Measurements from ENCODE around the gene TFDP1.

The TFDP1 gene

DNA sequence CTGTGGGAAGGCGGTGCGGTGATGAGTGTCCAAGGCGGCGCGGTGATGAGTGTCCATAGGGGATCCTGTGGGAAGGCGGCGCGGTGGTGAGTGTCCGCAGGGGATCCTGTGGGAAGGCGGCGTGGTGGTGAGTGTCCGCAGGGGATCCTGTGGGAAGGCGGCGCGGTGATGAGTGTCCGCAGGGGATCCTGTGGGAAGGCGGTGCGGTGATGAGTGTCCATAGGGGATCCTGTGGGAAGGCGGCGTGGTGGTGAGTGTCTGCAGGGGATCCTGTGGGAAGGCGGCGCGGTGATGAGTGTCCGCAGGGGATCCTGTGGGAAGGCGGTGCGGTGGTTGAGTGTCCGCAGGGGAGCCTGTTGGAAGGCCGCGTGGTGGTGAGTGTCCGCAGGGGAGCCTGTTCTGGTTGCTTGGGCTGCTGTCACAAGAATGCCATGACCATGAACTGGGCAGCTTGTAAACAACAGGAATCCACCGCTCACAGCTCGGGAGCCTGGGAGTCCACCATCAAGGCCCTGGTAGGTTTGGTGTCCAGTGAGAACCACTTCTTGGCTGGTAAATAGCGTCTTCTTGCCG lies 21.4 kb downstream of the TFDP1 start:
- no peaks in the 10 kb centered on the region for H3K27me3 ChIP-seq (ENCODE audit: control insufficient read depth, insufficient read depth, low read length)
- H3K9me3 ChIP-seq (ENCODE audit: control insufficient read depth, insufficient read depth, low read length): no peaks in the 10 kb centered on the region
- no peak overlapping the region for H3K4me3 ChIP-seq (ENCODE audit: low read length)
- peaks cover 8% of the 10 kb centered on the region for H3K36me3 ChIP-seq (ENCODE audit: control insufficient read depth, insufficient read depth, low read length)
- no peak overlapping the region for H3K27ac ChIP-seq (ENCODE audit: low read length)
- no peak for DNase-seq (ENCODE audit: low read depth, low spot score)
- WGBS (ENCODE audit: insufficient coverage, insufficient read length): no CpG with 5 or more reads among the region's 34 CpGs
- peaks cover 1% of the 10 kb centered on the region; the same call in 1 of the 2 replicates for H3K4me1 ChIP-seq (ENCODE audit: control insufficient read depth, insufficient read depth, low read length)

DNA sequence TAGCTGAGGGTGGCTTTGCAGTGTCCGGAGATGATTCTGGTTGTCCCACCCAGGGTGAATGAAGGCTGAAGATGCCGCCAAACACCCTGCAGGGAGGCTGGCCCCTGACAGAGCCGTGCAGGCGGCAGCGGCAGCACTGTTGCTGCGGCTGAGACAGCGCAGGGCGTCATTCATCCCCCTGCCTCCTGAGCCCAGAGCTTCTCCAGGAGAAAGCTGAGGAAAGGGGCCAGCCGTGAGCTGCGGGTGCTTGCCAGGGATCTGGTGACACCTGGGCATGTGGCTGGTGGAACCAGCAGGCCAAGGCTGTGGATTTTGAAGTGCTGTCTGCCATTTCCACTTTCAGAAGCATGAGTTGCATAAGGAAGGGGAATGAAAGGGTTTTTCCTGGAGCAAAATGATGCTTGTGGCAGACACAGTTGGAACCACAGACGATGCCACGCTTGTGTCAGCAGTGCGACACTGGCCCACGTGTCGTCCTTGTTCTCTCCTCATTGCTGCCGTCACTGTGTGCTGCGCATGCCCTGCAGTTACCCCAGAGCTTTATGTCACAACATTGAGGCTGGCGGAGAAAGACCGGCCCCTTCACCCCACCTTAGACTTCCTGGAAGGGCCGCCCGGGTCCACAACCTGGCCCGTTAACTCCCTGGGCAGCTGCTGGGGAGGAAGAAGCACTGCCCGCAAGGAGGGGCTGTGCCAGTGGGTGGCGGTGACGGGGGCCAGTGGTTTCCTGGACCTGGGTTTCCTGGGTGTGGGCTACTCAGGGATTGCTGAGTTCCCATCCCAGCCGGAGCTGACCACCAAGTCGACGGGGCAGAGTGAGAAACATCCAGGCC lies 22.7 kb downstream of the TFDP1 start:
- H3K27ac ChIP-seq (ENCODE audit: low read length): no peak overlapping the region
- no peaks in the 10 kb centered on the region for H3K9me3 ChIP-seq (ENCODE audit: control insufficient read depth, insufficient read depth, low read length)
- no peak overlapping the region for H3K4me3 ChIP-seq (ENCODE audit: low read length)
- DNase-seq (ENCODE audit: low read depth, low spot score): no peak
- peaks cover 1% of the 10 kb centered on the region; the same call in 1 of the 2 replicates for H3K4me1 ChIP-seq (ENCODE audit: control insufficient read depth, insufficient read depth, low read length)
- peaks cover 8% of the 10 kb centered on the region for H3K36me3 ChIP-seq (ENCODE audit: control insufficient read depth, insufficient read depth, low read length)
- WGBS (ENCODE audit: insufficient coverage, insufficient read length): no CpG with 5 or more reads among the region's 28 CpGs
- no peaks in the 10 kb centered on the region for H3K27me3 ChIP-seq (ENCODE audit: control insufficient read depth, insufficient read depth, low read length)

DNA sequence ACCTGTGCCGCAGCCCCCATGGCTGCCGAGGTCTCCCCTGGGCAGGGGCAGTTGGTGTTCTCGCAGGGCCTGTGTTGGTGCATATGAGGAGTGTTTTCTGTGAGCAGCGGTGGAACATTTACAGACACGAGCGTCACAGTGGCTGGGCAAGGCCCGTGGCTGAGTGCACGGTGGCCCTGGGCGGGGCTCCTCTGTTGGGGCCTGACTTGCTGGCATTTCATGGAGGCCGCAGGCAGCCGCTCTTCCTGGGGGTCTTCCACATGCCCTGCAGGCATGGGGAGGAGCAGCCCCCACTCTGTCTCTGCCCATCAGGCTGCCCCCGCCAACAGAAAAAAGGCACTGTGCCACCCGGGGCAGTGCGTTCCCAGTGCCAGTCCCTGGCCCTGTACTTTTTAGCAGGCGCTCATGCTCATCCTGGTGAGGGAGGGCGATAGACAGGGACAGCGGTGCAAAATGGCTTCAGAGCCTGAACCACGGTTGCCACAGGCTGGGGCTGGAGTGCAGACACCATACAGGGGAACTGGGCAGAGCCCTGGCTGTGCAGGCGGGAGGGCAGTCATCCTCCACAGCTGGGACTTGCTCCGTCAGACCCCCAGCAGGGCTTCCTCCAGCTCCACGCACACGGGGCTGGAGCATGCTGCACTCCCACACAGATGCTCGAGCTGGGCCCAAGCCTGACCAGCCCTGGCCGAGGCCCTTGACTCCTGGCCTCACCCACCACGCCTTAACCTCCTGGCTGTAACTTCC lies 23.5 kb downstream of the TFDP1 start:
- Histone ChIP-seq H3K4me3 (ENCODE audit: low read length) (no peak overlapping the region), H3K36me3 (ENCODE audit: control insufficient read depth, insufficient read depth, low read length) (peaks cover 8% of the 10 kb centered on the region), H3K27ac (ENCODE audit: low read length) (no peak overlapping the region), H3K4me1 (ENCODE audit: control insufficient read depth, insufficient read depth, low read length) (no peaks in the 10 kb centered on the region), H3K9me3 (ENCODE audit: control insufficient read depth, insufficient read depth, low read length) (no peaks in the 10 kb centered on the region), H3K27me3 (ENCODE audit: control insufficient read depth, insufficient read depth, low read length) (no peaks in the 10 kb centered on the region)
- WGBS (ENCODE audit: insufficient coverage, insufficient read length): no CpG with 5 or more reads among the region's 25 CpGs
- DNase-seq (ENCODE audit: low read depth, low spot score): no peak

GRCh38 chr13:113608967-113609533 lies 24.5 kb downstream of the TFDP1 start:
- Histone ChIP-seq H3K27ac (ENCODE audit: low read length) (no peak overlapping the region), H3K9me3 (ENCODE audit: control insufficient read depth, insufficient read depth, low read length) (no peaks in the 10 kb centered on the region), H3K27me3 (ENCODE audit: control insufficient read depth, insufficient read depth, low read length) (no peaks in the 10 kb centered on the region), H3K36me3 (ENCODE audit: control insufficient read depth, insufficient read depth, low read length) (peaks cover 13% of the 10 kb centered on the region), H3K4me3 (ENCODE audit: low read length) (no peak overlapping the region), H3K4me1 (ENCODE audit: control insufficient read depth, insufficient read depth, low read length) (no peaks in the 10 kb centered on the region)
- WGBS (ENCODE audit: insufficient coverage, insufficient read length): no CpG with 5 or more reads among the region's 22 CpGs
- DNase-seq (ENCODE audit: low read depth, low spot score): no peak

DNA sequence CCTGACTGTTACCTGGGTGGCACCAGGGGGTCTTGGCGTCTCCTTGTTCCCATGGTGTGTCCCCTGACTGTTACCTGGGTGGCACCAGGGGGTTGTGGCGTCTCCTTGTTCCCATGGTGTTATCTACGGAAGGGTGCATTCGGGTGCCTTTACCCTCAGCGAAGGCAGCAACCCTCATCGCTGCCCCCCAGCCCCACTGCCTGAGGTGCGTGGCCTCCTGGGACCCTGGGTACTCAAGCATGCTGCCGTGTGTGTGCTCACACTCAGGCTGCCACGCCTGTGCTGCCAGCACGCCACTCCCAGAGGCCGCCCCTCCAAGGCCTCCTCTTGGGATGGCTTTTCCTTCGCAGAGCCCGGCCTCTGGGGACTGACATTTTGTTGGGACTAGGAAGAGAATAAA lies 25.1 kb downstream of the TFDP1 start:
- Histone ChIP-seq H3K36me3 (ENCODE audit: control insufficient read depth, insufficient read depth, low read length) (peaks cover 13% of the 10 kb centered on the region), H3K27me3 (ENCODE audit: control insufficient read depth, insufficient read depth, low read length) (no peaks in the 10 kb centered on the region), H3K4me3 (ENCODE audit: low read length) (no peak overlapping the region), H3K9me3 (ENCODE audit: control insufficient read depth, insufficient read depth, low read length) (no peaks in the 10 kb centered on the region), H3K4me1 (ENCODE audit: control insufficient read depth, insufficient read depth, low read length) (no peaks in the 10 kb centered on the region), H3K27ac (ENCODE audit: low read length) (no peak overlapping the region)
- no peak for DNase-seq (ENCODE audit: low read depth, low spot score)
- WGBS (ENCODE audit: insufficient coverage, insufficient read length): no CpG with 5 or more reads among the region's 13 CpGs

DNA sequence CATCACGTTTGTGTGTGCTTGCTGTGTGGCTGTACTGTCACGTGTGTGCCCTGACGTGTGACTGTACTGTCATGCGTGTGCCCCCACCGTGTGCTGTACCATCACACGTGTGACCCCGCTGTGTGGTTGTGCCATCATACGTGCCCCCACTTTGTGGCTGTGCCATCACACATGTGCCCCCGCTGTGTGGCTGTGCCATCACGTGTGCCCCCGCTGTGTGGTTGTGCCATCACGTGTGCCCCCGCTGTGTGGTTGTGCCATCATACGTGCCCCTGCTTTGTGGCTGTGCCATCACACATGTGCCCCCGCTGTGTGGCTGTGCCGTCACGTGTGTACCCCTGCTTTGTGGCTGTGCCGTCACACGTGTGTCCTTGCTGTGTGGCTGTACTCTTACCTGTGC lies 25.7 kb downstream of the TFDP1 start:
- peaks cover 13% of the 10 kb centered on the region for H3K36me3 ChIP-seq (ENCODE audit: control insufficient read depth, insufficient read depth, low read length)
- H3K4me3 ChIP-seq (ENCODE audit: low read length): no peak overlapping the region
- DNase-seq (ENCODE audit: low read depth, low spot score): no peak
- H3K9me3 ChIP-seq (ENCODE audit: control insufficient read depth, insufficient read depth, low read length): no peaks in the 10 kb centered on the region
- no peaks in the 10 kb centered on the region for H3K27me3 ChIP-seq (ENCODE audit: control insufficient read depth, insufficient read depth, low read length)
- H3K27ac ChIP-seq (ENCODE audit: low read length): no peak overlapping the region
- no CpG with 5 or more reads among the region's 19 CpGs for WGBS (ENCODE audit: insufficient coverage, insufficient read length)
- no peaks in the 10 kb centered on the region for H3K4me1 ChIP-seq (ENCODE audit: control insufficient read depth, insufficient read depth, low read length)

DNA sequence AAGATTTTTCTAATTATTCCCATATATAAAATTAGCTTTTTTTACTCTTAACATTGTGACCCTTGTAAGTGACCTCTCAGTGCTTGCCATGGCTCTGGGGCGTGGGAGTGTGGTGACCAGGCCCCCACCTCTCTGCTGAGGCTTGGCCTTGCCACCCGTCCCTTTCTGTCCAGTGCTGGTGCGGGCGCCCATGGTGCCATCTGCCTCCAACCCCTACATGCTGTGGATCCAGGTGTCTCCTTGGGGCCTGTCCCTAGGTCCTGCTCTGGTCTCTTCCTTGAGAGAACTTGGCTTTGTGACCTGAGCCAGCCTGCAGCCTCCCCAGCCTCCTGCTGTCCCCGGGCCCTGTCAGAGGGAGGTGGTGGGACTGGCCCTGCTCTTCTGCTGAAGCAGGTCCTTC lies 27.4 kb downstream of the TFDP1 start:
- Histone ChIP-seq H3K4me3 (ENCODE audit: low read length) (no peak overlapping the region), H3K9me3 (ENCODE audit: control insufficient read depth, insufficient read depth, low read length) (no peaks in the 10 kb centered on the region), H3K36me3 (ENCODE audit: control insufficient read depth, insufficient read depth, low read length) (peaks cover 13% of the 10 kb centered on the region), H3K27me3 (ENCODE audit: control insufficient read depth, insufficient read depth, low read length) (no peaks in the 10 kb centered on the region), H3K27ac (ENCODE audit: low read length) (no peak overlapping the region), H3K4me1 (ENCODE audit: control insufficient read depth, insufficient read depth, low read length) (peaks cover 4% of the 10 kb centered on the region; the same call in 1 of the 2 replicates)
- no peak for DNase-seq (ENCODE audit: low read depth, low spot score)
- no CpG with 5 or more reads among the region's 5 CpGs for WGBS (ENCODE audit: insufficient coverage, insufficient read length)

DNA sequence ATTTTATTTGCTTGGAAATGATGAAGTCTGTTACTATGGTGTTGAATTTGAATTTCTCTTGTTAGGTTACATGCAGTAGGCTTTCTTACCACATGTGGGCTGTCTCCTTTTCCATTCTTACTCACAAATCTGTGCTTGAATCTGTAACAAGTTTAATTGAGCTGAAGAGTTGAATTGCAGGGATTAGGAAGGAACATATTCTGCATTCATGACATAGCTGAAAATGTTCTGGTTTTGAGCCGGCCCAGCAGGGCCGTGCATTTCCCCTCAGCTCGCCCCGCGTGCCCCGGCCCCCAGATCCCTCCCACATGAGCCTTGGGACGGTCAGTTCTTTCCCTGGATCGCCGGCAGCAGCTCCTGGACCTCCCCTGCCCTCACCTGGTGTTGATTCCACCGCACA lies 28.1 kb downstream of the TFDP1 start:
- Histone ChIP-seq H3K36me3 (ENCODE audit: control insufficient read depth, insufficient read depth, low read length) (peaks cover 13% of the 10 kb centered on the region), H3K4me1 (ENCODE audit: control insufficient read depth, insufficient read depth, low read length) (peaks cover 4% of the 10 kb centered on the region; the same call in 1 of the 2 replicates), H3K27ac (ENCODE audit: low read length) (no peak overlapping the region), H3K9me3 (ENCODE audit: control insufficient read depth, insufficient read depth, low read length) (no peaks in the 10 kb centered on the region), H3K27me3 (ENCODE audit: control insufficient read depth, insufficient read depth, low read length) (no peaks in the 10 kb centered on the region), H3K4me3 (ENCODE audit: low read length) (no peak overlapping the region)
- no CpG with 5 or more reads among the region's 10 CpGs for WGBS (ENCODE audit: insufficient coverage, insufficient read length)
- DNase-seq (ENCODE audit: low read depth, low spot score): no peak

DNA sequence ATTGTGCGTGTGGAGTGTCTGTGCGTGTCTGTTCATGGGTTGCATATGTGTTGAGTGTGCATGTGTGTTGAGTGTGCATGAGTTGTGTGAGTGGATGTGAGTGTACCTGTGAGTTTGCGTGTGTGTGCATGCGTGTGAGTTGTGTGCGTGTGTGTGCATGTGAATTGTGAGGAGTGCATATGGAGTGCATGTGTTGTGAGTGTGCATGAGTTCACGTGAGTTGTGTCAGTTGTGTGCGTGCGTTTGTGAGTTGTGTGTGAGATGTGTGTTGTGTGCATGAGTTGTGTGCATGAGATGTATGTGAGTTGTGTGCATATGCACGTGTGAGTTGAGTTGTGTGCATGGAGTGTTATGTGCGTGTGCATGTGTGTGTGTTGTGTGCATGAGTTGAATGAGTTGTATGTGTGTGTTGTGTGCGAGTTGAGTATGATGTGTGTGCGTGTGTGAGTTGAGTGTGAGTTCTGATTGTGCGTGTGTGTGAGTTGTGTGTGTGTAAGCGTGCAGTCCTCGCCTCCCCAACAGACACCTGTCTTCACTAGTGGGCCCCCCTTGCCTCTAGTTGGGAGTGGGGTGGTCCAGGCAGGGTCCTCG lies 29.3 kb downstream of the TFDP1 start:
- H3K36me3 ChIP-seq (ENCODE audit: control insufficient read depth, insufficient read depth, low read length): peaks cover 13% of the 10 kb centered on the region
- no peak for DNase-seq (ENCODE audit: low read depth, low spot score)
- 100% methylated on average over 9 of the region's 16 CpGs for WGBS (ENCODE audit: insufficient coverage, insufficient read length)

More for the DNA sequence above, 29.3 kb downstream of the TFDP1 start:
- H3K4me1 ChIP-seq (ENCODE audit: control insufficient read depth, insufficient read depth, low read length): peaks cover 4% of the 10 kb centered on the region; the same call in 1 of the 2 replicates
- no peak overlapping the region for H3K4me3 ChIP-seq (ENCODE audit: low read length)
- no peaks in the 10 kb centered on the region for H3K9me3 ChIP-seq (ENCODE audit: control insufficient read depth, insufficient read depth, low read length)
- H3K27ac ChIP-seq (ENCODE audit: low read length): no peak overlapping the region
- H3K27me3 ChIP-seq (ENCODE audit: control insufficient read depth, insufficient read depth, low read length): no peaks in the 10 kb centered on the region

All from iPS DF 6.9 (cell line).